Measurements from ENCODE around the gene SIAH3. TPM values are rescaled to one million over a fixed set of nuclear protein-coding genes. Genes with fewer than 3 reads are reported as not detected.

The SIAH3 gene
- total RNA-seq, 4 donors from 2014 or later = under 0.01 to 0.12 TPM; not detected in 2

GRCh38 chr13:45800485-45800884, 51.1 kb downstream of the SIAH3 start:
- no peak for DNase-seq (ENCODE audit: low spot score)
- no peak for TF ChIP-seq CTCF (IDR thresholded peaks at IDR 0.05)
- no peak for ATAC-seq (ENCODE audit: low FRiP score)

GRCh38 chr13:45799451-45799850, 52.1 kb downstream of the SIAH3 start:
- ATAC-seq (ENCODE audit: low FRiP score) (no peak), DNase-seq (ENCODE audit: low spot score) (no peak)
- no peak for TF ChIP-seq CTCF (IDR thresholded peaks at IDR 0.05)

- DNase-seq (ENCODE audit: low spot score) = no peak
- TF ChIP-seq CTCF (IDR thresholded peaks at IDR 0.05) = no peak
- ATAC-seq (ENCODE audit: low FRiP score) = no peak
Measured at GRCh38 chr13:45798851-45799250, 52.7 kb downstream of the SIAH3 start.

- TF ChIP-seq CTCF (IDR thresholded peaks at IDR 0.05) = no peak
- ATAC-seq (ENCODE audit: low FRiP score) (no peak), DNase-seq (ENCODE audit: low spot score) (no peak)
Measured at GRCh38 chr13:45796426-45797235, 54.9 kb downstream of the SIAH3 start.

- DNase-seq (ENCODE audit: low spot score) (no peak), ATAC-seq (ENCODE audit: low FRiP score) (no peak)
- TF ChIP-seq CTCF (IDR thresholded peaks at IDR 0.05) = no peak
Measured at GRCh38 chr13:45792827-45793303, 58.7 kb downstream of the SIAH3 start.

- no peak for TF ChIP-seq CTCF (IDR thresholded peaks at IDR 0.05)
- DNase-seq (ENCODE audit: low spot score) = no peak
- ATAC-seq (ENCODE audit: low FRiP score) = no peak
Measured at GRCh38 chr13:45788011-45788410, 63.5 kb downstream of the SIAH3 start.

GRCh38 chr13:45787346-45787745, 64.2 kb downstream of the SIAH3 start:
- ATAC-seq (ENCODE audit: low FRiP score) = no peak
- DNase-seq (ENCODE audit: low spot score) = no peak
- no peak for TF ChIP-seq CTCF (IDR thresholded peaks at IDR 0.05)

Data from omental fat pad (tissue), 4 donors.